Liver (tissue), 9 donors: ENCODE data around the gene USP24. TPM values are rescaled to one million over a fixed set of nuclear protein-coding genes. Genes with fewer than 3 reads are reported as not detected.

Source experiments
- DNase-seq: peaks from one replicate; pipeline ENCODE4 v3.0.0-alpha.2; 2017; ENCODE audit warnings: low spot score
- H3K27ac ChIP-seq, 2 donors: one replicate each; pipeline ENCODE4 v1.7.0; 2013; ENCODE audit warnings: inconsistent platforms in 2 of 2, low read length in 2 of 2, control low read depth in 1 of 2, low read depth in 1 of 2, mild to moderate bottlenecking in 1 of 2
- H3K27me3 ChIP-seq, 4 donors: one replicate each; pipeline versions ENCODE4 v1.6.1 to v1.7.0; 2013; ENCODE audit warnings: low read length in 3 of 4, inconsistent platforms in 1 of 4, mild to moderate bottlenecking in 1 of 4, moderate library complexity in 1 of 4; ENCODE audit not compliant: control insufficient read depth in 4 of 4, insufficient read depth in 4 of 4
- H3K36me3 ChIP-seq, 4 donors: one replicate each; pipeline versions ENCODE4 v1.6.1 to v1.7.0; 2013; ENCODE audit warnings: low read length in 3 of 4, mild to moderate bottlenecking in 3 of 4, low read depth in 1 of 4, moderate library complexity in 1 of 4; ENCODE audit not compliant: control insufficient read depth in 4 of 4, insufficient read depth in 3 of 4
- H3K4me1 ChIP-seq, 4 donors: one replicate each; pipeline versions ENCODE4 v1.6.1 to v1.7.0; 2013; ENCODE audit warnings: low read length in 3 of 4, mild to moderate bottlenecking in 3 of 4, moderate library complexity in 1 of 4; ENCODE audit not compliant: control insufficient read depth in 4 of 4, insufficient read depth in 4 of 4
- H3K4me3 ChIP-seq, 3 donors: one replicate each; pipeline versions ENCODE4 v1.6.1 to v1.7.0; 2013; ENCODE audit warnings: low read length in 3 of 3, control low read depth in 1 of 3, low read depth in 1 of 3, mild to moderate bottlenecking in 1 of 3
- H3K9ac ChIP-seq, 2 donors: one replicate each; pipeline ENCODE4 v1.7.0; 2013; ENCODE audit warnings: low read length in 2 of 2, mild to moderate bottlenecking in 2 of 2, moderate library complexity in 2 of 2, control low read depth in 1 of 2, low read depth in 1 of 2
- H3K9me3 ChIP-seq, 4 donors: one replicate each; pipeline versions ENCODE4 v1.6.1 to v1.7.0; 2013; ENCODE audit warnings: low read length in 3 of 4; ENCODE audit not compliant: control insufficient read depth in 4 of 4
- EGR1 ChIP-seq, 2 donors: IDR thresholded peaks; 2 replicates each; pipeline ENCODE4 v1.6.1; 2016 to 2018; ENCODE audit warnings: antibody characterized with exemption in 2 of 2, low read depth in 2 of 2
- FOXA1 ChIP-seq: IDR thresholded peaks from 2 replicates; pipeline ENCODE4 v1.6.1; 2016; ENCODE audit warnings: antibody characterized with exemption
- FOXA2 ChIP-seq: IDR thresholded peaks from 2 replicates; pipeline ENCODE4 v1.6.1; 2016; ENCODE audit warnings: antibody characterized with exemption
- GABPA ChIP-seq, 2 donors: IDR thresholded peaks in 1 of 2; conservative IDR thresholded peaks in 1 of 2; 2 replicates each; pipeline ENCODE4 v1.6.1; 2016; ENCODE audit warnings: antibody characterized with exemption in 2 of 2, mild to moderate bottlenecking in 1 of 2, moderate library complexity in 1 of 2
- HNF4A ChIP-seq, 2 donors: conservative IDR thresholded peaks; 2 replicates each; pipeline ENCODE4 v1.6.1; 2016; ENCODE audit warnings: antibody characterized with exemption in 2 of 2, mild to moderate bottlenecking in 2 of 2
- HNF4G ChIP-seq: IDR thresholded peaks from 2 replicates; pipeline ENCODE4 v1.6.1; 2016; ENCODE audit warnings: antibody characterized with exemption
- JUND ChIP-seq, 2 donors: IDR thresholded peaks; 2 replicates each; pipeline ENCODE4 v1.6.1; 2016; ENCODE audit warnings: antibody characterized with exemption in 2 of 2
- NR2F2 ChIP-seq: IDR thresholded peaks from 2 replicates; pipeline ENCODE4 v1.6.1; 2016; ENCODE audit warnings: antibody characterized with exemption
- RAD21 ChIP-seq, 2 donors: IDR thresholded peaks; 2 replicates each; pipeline ENCODE4 v1.6.1; 2016; ENCODE audit warnings: antibody characterized with exemption in 2 of 2, mild to moderate bottlenecking in 2 of 2
- RXRA ChIP-seq, 2 donors: IDR thresholded peaks; 2 replicates each; pipeline ENCODE4 v1.6.1; 2017 to 2018; ENCODE audit warnings: antibody characterized with exemption in 2 of 2, mild to moderate bottlenecking in 1 of 2
- SP1 ChIP-seq: IDR thresholded peaks from 2 replicates; pipeline ENCODE4 v1.6.1; 2018; ENCODE audit warnings: antibody characterized with exemption, mild to moderate bottlenecking
- TAF1 ChIP-seq: conservative IDR thresholded peaks from 2 replicates; pipeline ENCODE4 v1.6.1; 2016; ENCODE audit warnings: antibody characterized with exemption, mild to moderate bottlenecking
- YY1 ChIP-seq: IDR thresholded peaks from 2 replicates; pipeline ENCODE4 v1.6.1; 2016; ENCODE audit warnings: antibody characterized with exemption, mild to moderate bottlenecking
- WGBS: extraction: QIAGEN DNeasy Blood & Tissue Kit; methylation state at CpG from one replicate; pipeline ENCODE4 v1.1.7; 2013; 5-methylcytosine and 5-hydroxymethylcytosine counted together
- polyA plus RNA-seq, 2 donors: library from polyadenylated mRNA; stranded (reverse) in 1 of 2; unstranded in 1 of 2; fragments of 200-250 nt in 1 of 2; fragments of >200 nt in 1 of 2; fragmentation: Nextera tagmentation in 1 of 2; extraction: Ambion mirVana in 1 of 2; gene quantifications; one replicate each; pipeline versions ENCODE4 v1.2.1 to v1.2.3, GENCODE V29; 2013 to 2015
- total RNA-seq, 2 donors: library from RNA; depleted of rRNA; stranded (reverse); fragments of >200 nt; gene quantifications; one replicate each; pipeline ENCODE4 v1.2.3, GENCODE V29; 2014
- TF ChIP-seq, protein P1 (sequence below): IDR thresholded peaks from 2 replicates; pipeline ENCODE4 v1.6.1; 2016; ENCODE audit warnings: antibody characterized with exemption
- TF ChIP-seq, protein P2 (sequence below): IDR thresholded peaks from 2 replicates; pipeline ENCODE4 v1.6.1; 2016; ENCODE audit warnings: antibody characterized with exemption
- TF ChIP-seq, protein P3 (sequence below): fragments of 150-350 bp; IDR thresholded peaks from 2 replicates; pipeline ENCODE4 v1.5.1; 2017; ENCODE audit warnings: improper control_type of control experiment, low read depth, low read length; ENCODE audit not compliant: missing input control
- TF ChIP-seq, protein P4 (sequence below): IDR thresholded peaks from 2 replicates; pipeline ENCODE4 v1.6.1; 2016; ENCODE audit warnings: antibody characterized with exemption, mild to moderate bottlenecking
- TF ChIP-seq, protein P5 (sequence below): IDR thresholded peaks from 2 replicates; pipeline ENCODE4 v1.6.1; 2016; ENCODE audit warnings: antibody characterized with exemption
- donor health status: healthy.
- donor health status: healthy.
- donor health status: healthy.
- donor health status: healthy.
- donor health status: healthy.

USP24 gene
- total and polyA plus RNA-seq, 4 donors = 7.0 to 75.8 (median 20.3) TPM

DNA sequence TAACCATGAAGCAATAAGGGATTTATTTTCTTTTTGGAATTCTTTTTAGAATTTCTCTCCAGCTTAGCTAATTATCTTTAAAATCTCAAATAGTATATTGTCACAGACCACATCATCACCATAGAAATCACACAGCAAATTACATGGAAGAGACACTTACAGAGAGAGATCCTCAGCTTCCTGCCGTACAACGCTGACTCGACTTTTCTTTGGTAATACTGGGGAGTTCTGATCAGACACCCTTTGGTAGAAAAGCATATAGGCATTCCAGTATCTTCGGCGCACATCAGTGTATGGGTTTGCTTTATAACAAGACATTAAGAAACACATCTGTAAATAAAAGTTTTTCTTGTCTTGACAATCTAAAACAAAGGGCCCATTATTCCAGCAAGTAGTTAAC is 120.1 kb downstream of the USP24 start (continued):
- TF ChIP-seq, protein P1, sequence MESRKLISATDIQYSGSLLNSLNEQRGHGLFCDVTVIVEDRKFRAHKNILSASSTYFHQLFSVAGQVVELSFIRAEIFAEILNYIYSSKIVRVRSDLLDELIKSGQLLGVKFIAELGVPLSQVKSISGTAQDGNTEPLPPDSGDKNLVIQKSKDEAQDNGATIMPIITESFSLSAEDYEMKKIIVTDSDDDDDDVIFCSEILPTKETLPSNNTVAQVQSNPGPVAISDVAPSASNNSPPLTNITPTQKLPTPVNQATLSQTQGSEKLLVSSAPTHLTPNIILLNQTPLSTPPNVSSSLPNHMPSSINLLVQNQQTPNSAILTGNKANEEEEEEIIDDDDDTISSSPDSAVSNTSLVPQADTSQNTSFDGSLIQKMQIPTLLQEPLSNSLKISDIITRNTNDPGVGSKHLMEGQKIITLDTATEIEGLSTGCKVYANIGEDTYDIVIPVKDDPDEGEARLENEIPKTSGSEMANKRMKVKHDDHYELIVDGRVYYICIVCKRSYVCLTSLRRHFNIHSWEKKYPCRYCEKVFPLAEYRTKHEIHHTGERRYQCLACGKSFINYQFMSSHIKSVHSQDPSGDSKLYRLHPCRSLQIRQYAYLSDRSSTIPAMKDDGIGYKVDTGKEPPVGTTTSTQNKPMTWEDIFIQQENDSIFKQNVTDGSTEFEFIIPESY = no peak
- no peak for TF ChIP-seq HNF4A (conservative IDR thresholded peaks at IDR 0.05)
- TF ChIP-seq FOXA1 = no peak
- TF ChIP-seq, protein P2, sequence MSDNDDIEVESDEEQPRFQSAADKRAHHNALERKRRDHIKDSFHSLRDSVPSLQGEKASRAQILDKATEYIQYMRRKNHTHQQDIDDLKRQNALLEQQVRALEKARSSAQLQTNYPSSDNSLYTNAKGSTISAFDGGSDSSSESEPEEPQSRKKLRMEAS = no peak
- no peak for TF ChIP-seq SP1

DNA sequence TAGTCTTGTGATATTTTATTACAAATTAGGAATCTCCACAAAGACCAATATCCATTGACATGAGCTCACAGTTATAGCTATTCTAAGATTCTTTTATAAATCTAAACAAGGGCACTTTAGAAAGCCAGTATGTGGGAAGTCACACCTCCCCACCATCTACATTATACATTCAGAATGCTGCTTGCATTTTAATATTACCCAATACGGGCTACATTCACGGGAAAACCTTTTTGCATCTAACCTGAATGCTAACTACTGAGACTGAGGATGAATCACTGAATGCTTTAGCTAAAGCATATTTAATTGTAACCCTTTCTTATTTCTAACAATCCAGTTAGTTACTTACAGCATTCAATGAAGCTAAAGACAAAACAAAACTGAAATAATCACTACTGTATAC is 122.7 kb downstream of the USP24 start:
- peaks cover 8 to 81% (median 66%) of the 10 kb centered on the region in 4 donors for H3K36me3 ChIP-seq
- no peaks in the 10 kb centered on the region for H3K9me3 ChIP-seq
- H3K4me1 ChIP-seq = no peaks in the 10 kb centered on the region
- 94% methylated on average over 2 of the region's 2 CpGs for WGBS
- H3K27me3 ChIP-seq = no peaks in the 10 kb centered on the region
- H3K4me3 ChIP-seq = no peak overlapping the region
- H3K9ac ChIP-seq = no peak overlapping the region
- DNase-seq = no peak
- TF ChIP-seq, protein P2 = no peak
- no peak for TF ChIP-seq JUND (IDR thresholded peaks at IDR 0.05)
- H3K27ac ChIP-seq = no peak overlapping the region

DNA sequence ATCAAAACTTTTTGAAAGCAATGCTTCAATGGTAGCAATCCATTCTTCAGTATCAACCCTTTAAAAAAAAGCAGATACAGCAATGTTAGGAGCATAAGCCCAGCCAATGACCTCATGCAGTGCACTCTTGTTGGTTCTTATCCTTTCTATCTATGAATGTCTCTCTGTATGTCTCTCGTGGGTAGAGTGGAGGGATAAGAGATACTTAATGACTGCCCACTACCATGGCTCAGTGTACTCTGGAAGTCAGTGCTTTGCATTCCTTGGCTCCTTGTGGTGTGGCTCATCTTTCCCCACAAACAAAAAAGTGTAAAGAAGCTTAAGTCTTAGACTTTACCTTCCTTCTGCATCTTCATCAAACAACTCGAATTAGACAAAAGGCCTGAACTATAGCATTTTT is 125.5 kb downstream of the USP24 start:
- Histone ChIP-seq H3K36me3 (peaks cover 6 to 75% (median 65%) of the 10 kb centered on the region in 4 donors), H3K27me3 (no peaks in the 10 kb centered on the region), H3K4me1 (no peaks in the 10 kb centered on the region), H3K27ac (no peak overlapping the region), H3K4me3 (no peak overlapping the region), H3K9ac (no peak overlapping the region), H3K9me3 (no peaks in the 10 kb centered on the region)
- DNase-seq = no peak
- TF ChIP-seq, protein P3, sequence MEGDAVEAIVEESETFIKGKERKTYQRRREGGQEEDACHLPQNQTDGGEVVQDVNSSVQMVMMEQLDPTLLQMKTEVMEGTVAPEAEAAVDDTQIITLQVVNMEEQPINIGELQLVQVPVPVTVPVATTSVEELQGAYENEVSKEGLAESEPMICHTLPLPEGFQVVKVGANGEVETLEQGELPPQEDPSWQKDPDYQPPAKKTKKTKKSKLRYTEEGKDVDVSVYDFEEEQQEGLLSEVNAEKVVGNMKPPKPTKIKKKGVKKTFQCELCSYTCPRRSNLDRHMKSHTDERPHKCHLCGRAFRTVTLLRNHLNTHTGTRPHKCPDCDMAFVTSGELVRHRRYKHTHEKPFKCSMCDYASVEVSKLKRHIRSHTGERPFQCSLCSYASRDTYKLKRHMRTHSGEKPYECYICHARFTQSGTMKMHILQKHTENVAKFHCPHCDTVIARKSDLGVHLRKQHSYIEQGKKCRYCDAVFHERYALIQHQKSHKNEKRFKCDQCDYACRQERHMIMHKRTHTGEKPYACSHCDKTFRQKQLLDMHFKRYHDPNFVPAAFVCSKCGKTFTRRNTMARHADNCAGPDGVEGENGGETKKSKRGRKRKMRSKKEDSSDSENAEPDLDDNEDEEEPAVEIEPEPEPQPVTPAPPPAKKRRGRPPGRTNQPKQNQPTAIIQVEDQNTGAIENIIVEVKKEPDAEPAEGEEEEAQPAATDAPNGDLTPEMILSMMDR = no peak
- TF ChIP-seq RXRA (IDR thresholded peaks at IDR 0.05) = no peak
- TF ChIP-seq, protein P4, sequence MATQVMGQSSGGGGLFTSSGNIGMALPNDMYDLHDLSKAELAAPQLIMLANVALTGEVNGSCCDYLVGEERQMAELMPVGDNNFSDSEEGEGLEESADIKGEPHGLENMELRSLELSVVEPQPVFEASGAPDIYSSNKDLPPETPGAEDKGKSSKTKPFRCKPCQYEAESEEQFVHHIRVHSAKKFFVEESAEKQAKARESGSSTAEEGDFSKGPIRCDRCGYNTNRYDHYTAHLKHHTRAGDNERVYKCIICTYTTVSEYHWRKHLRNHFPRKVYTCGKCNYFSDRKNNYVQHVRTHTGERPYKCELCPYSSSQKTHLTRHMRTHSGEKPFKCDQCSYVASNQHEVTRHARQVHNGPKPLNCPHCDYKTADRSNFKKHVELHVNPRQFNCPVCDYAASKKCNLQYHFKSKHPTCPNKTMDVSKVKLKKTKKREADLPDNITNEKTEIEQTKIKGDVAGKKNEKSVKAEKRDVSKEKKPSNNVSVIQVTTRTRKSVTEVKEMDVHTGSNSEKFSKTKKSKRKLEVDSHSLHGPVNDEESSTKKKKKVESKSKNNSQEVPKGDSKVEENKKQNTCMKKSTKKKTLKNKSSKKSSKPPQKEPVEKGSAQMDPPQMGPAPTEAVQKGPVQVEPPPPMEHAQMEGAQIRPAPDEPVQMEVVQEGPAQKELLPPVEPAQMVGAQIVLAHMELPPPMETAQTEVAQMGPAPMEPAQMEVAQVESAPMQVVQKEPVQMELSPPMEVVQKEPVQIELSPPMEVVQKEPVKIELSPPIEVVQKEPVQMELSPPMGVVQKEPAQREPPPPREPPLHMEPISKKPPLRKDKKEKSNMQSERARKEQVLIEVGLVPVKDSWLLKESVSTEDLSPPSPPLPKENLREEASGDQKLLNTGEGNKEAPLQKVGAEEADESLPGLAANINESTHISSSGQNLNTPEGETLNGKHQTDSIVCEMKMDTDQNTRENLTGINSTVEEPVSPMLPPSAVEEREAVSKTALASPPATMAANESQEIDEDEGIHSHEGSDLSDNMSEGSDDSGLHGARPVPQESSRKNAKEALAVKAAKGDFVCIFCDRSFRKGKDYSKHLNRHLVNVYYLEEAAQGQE = no peak
- TF ChIP-seq NR2F2 = no peak
- TF ChIP-seq FOXA2 = no peak
- TF ChIP-seq, protein P5, sequence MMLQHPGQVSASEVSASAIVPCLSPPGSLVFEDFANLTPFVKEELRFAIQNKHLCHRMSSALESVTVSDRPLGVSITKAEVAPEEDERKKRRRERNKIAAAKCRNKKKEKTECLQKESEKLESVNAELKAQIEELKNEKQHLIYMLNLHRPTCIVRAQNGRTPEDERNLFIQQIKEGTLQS = no peak
- TF ChIP-seq YY1 = no peak
- TF ChIP-seq RAD21 (IDR thresholded peaks at IDR 0.05) = no peak
- TF ChIP-seq SP1 = no peak
- no peak for TF ChIP-seq JUND (IDR thresholded peaks at IDR 0.05)
- TF ChIP-seq, protein P1 = no peak
- no peak for TF ChIP-seq TAF1
- no peak for TF ChIP-seq GABPA (IDR thresholded peaks at IDR 0.05 in 1 of 2, conservative IDR thresholded peaks at IDR 0.05 in 1 of 2)
- TF ChIP-seq HNF4G = no peak
- TF ChIP-seq HNF4A (conservative IDR thresholded peaks at IDR 0.05) = no peak
- no peak for TF ChIP-seq FOXA1
- no peak for TF ChIP-seq EGR1 (IDR thresholded peaks at IDR 0.05; ENCODE audit: low read depth in 2 of 2)
- TF ChIP-seq, protein P2 = no peak
- 96% methylated on average over 2 of the region's 2 CpGs for WGBS
